ENCODE data around the gene TMEM138. TPM values are rescaled to one million over a fixed set of nuclear protein-coding genes. Genes with fewer than 3 reads are reported as not detected.

The TMEM138 gene
- total and polyA plus RNA-seq, 4 donors: 13.5 to 39.6 (median 24.2) TPM

- H3K9me3 ChIP-seq (ENCODE audit: control insufficient read depth in 4 of 4, low read length in 3 of 4): no peaks in the 10 kb centered on the region
- no peaks in the 10 kb centered on the region for H3K27me3 ChIP-seq (ENCODE audit: control insufficient read depth in 4 of 4, insufficient read depth in 4 of 4, low read length in 3 of 4)
- no peak for DNase-seq (ENCODE audit: low spot score)
- no peak for TF ChIP-seq ZBTB33 (IDR thresholded peaks at IDR 0.05)
- TF ChIP-seq EGR1 (IDR thresholded peaks at IDR 0.05; ENCODE audit: low read depth in 2 of 2): no peak
- TF ChIP-seq NR2F2 (IDR thresholded peaks at IDR 0.05): no peak
- TF ChIP-seq JUND (IDR thresholded peaks at IDR 0.05): no peak
- no peak for TF ChIP-seq ATF3 (IDR thresholded peaks at IDR 0.05)
- TF ChIP-seq YY1 (IDR thresholded peaks at IDR 0.05): no peak
- no peak for TF ChIP-seq HNF4G (IDR thresholded peaks at IDR 0.05)
- no peak for TF ChIP-seq REST (IDR thresholded peaks at IDR 0.05)
- no peak for TF ChIP-seq GABPA (IDR thresholded peaks at IDR 0.05 in 1 of 2, conservative IDR thresholded peaks at IDR 0.05 in 1 of 2)
- TF ChIP-seq CTCF (IDR thresholded peaks at IDR 0.05; ENCODE audit: low read depth, low read length, missing input control): no peak
- TF ChIP-seq RAD21 (IDR thresholded peaks at IDR 0.05): no peak
- TF ChIP-seq FOXA2 (IDR thresholded peaks at IDR 0.05): no peak
- TF ChIP-seq FOXA1 (IDR thresholded peaks at IDR 0.05): no peak
- no peak for TF ChIP-seq HNF4A (conservative IDR thresholded peaks at IDR 0.05)
- no peak for TF ChIP-seq TAF1 (conservative IDR thresholded peaks at IDR 0.05)
- TF ChIP-seq RXRA (IDR thresholded peaks at IDR 0.05): no peak
- TF ChIP-seq MAX (IDR thresholded peaks at IDR 0.05): no peak
- no peak for TF ChIP-seq SP1 (IDR thresholded peaks at IDR 0.05)
- H3K9ac ChIP-seq (ENCODE audit: low read depth in 1 of 2, low read length in 2 of 2): no peak overlapping the region
- H3K4me1 ChIP-seq (ENCODE audit: control insufficient read depth in 4 of 4, insufficient read depth in 4 of 4, low read length in 3 of 4): peaks cover 0 to 11% (median 9%) of the 10 kb centered on the region in 4 donors
- no peak overlapping the region for H3K4me3 ChIP-seq (ENCODE audit: low read depth in 1 of 3, low read length in 3 of 3)
- no peak overlapping the region for H3K27ac ChIP-seq (ENCODE audit: low read depth in 1 of 2, low read length in 2 of 2)
- 93% methylated on average over 2 of the region's 2 CpGs for WGBS
- H3K36me3 ChIP-seq (ENCODE audit: control insufficient read depth in 4 of 4, insufficient read depth in 3 of 4, low read depth in 1 of 4, low read length in 3 of 4): peaks cover 5 to 64% (median 41%) of the 10 kb centered on the region in 4 donors
These were observed 21.2 kb upstream of the TMEM138 start for GRCh38 chr11:61340979-61341378.
